GM21529 (cell line): Measurements from ENCODE around the gene PAX5.

ENCODE experiments used
- ATAC-seq: cut with Tn5 transposase; IDR thresholded peaks from one replicate; pipeline ENCODE4 v1.9.1; 2021; ENCODE audit not compliant: unreplicated experiment

PAX5 gene

DNA sequence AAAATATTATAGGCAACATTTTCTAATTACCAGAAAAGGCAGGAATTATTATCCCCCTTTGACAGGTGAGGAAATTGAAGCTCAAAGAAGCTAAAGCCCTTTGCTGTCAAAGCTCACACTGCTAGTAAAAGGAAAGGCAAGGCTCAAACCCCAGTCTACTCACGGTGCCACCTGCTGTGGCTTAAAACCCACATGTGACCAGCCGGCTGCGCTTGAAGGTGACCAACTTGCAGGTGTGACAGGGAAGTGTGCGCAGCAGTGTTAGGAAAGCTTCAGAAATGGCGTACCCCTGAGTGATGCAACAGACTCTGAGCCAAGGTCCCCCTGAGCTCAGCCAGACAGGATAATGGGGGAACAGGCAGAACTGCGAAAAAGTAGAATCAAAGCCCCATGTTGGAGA, 45.2 kb downstream of the PAX5 start:
- no peak for ATAC-seq

DNA sequence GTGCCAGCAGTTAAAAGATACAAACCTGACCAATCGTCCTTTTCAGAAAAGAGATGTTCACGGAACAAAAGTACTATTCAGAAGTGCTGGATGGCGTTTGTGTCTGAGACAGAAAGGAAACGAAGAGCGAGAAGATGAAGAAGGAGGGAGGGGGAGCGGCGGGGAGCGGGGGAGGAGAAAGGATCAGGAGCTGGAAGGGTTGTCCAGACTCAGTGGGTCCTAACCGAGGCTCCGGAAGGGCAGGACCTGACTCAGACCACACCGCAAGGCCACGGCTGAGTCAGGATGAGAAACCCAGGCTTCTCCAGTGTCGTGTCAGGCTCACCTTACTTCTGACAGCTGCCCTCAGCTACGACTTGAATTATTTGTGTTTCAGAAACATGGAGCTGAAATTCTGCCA, 46.2 kb downstream of the PAX5 start:
- no peak for ATAC-seq

DNA sequence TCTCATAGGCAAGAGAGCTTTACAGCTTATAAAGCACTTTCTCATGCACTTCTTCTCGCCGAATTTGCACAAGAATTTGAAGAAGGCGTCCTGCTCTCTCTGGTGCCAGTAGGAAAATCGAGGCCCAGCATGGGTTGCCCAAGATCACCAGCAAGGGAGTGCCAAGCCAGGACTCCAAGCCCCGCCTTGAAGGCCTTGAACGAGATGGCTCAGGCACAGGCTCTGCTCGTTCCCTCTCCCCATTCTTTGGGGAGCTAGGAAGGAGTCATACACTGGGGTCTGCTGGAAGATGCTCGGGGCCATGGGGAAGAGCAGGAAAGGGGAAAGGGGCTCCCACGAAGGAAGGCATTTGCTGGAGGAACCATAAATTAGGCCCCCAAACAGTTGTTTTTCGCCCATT, 46.7 kb downstream of the PAX5 start:
- ATAC-seq = no peak

DNA sequence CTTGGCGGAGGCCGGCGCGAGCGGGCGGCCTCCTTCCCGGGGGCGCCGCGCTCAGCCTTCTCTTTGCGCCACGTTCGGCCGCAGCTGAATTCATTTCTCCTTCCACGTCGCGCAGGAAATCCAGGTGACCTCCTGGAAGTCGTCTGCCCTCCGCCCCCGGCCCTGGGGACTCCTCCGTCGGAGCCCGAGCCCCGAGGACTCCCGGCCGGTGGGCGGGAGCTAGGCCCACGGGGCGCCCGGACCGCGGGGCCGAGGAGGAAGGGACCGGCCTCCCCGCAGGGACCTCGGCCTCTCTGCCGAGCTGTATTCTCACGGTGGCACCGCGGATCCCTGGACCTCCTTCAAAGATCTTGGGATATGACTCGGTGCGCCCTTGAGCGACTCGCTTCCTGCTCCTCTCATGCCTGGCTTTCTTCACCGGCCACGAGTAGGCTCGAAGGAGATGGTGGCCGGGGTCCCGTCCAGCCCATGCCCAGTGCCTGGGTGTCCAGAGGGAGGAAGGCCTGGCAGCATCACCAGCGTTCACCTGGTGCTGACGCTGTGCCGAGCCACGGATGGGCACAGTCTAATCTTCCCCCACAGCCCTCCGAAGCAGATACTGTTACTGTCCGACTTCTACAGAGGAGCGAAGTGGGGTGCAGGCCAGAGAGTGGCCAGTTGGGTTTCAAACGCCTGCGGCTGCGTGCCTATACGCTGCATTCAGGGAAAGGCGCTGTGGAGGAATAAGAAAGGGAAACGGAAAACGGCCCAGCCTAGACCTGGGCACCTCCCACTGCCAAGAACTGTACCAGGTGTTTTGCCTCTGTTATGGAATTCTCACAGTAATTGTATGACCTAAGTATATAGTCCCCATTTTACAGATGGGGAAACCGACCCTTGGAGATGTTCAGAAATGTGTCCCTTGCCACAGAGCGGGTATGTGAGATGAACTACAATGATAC, 47.3 kb downstream of the PAX5 start:
- ATAC-seq = no peak

DNA sequence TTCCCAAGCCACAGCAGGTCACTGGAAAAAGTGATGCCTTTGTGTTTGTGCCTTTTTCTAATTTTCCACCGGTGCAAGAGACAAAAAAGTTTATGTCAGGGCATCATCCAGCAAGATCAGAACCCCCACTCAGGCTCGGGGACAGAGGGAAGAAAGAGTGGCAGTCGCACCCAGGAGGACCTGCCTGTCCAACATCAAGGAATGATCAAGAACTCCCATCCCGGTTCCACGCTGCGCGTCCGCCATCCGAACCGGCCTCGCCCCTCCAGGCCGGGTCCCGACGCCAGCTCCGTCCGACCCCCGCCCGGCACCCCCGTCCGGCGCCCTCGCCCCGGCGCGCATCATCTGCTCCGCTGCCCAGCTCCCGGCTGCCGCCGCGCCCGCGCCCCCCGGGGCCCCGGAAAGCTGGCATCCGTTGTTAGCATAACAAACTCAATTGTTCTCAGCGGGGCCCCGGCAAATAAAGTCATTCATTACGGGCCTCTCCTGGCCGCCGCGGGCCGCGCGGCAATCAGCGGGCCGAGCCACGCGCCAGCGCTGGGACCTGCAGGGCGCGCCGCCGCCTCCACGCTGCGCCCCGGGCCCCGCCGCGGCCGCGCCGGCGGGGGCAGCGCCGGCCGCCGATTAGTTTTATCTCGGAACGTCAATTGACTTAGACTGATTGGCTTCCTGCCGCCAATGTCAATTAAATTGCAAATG, 48.1 kb downstream of the PAX5 start:
- ATAC-seq = no peak

DNA sequence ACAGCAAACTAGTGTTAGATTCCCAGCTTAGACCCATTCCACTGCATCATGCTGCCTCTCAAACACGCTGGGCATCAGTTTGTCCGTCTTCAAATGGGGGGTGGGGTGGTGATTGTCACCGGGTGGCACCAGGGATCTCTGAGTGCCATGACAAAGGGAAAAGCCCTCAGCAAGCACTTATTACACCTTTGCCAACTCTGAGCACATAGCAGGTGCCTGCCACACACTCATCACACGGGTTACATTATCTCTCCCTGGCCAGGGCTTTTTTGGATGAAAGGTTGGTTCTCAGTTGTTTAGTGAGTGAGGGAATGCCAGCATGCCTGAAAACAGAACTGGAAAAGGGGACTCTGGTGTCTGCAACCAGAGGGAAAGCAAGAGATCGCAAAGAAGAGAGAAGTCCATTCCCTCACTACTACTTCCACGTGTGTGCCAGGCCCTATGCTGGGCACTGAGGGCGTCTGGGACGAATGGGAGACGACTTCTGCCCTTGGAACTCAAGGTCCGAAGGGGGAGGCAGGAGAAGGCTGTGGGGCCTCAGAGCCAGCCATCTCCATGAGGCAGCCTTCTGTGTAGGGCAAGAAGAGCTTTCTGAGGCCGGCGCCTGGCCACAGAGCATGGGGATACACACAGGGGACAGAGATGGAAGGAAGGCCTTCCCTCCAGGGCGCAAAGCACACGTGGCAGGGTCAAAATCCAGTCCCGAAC, 48.9 kb downstream of the PAX5 start:
- ATAC-seq = no peak

DNA sequence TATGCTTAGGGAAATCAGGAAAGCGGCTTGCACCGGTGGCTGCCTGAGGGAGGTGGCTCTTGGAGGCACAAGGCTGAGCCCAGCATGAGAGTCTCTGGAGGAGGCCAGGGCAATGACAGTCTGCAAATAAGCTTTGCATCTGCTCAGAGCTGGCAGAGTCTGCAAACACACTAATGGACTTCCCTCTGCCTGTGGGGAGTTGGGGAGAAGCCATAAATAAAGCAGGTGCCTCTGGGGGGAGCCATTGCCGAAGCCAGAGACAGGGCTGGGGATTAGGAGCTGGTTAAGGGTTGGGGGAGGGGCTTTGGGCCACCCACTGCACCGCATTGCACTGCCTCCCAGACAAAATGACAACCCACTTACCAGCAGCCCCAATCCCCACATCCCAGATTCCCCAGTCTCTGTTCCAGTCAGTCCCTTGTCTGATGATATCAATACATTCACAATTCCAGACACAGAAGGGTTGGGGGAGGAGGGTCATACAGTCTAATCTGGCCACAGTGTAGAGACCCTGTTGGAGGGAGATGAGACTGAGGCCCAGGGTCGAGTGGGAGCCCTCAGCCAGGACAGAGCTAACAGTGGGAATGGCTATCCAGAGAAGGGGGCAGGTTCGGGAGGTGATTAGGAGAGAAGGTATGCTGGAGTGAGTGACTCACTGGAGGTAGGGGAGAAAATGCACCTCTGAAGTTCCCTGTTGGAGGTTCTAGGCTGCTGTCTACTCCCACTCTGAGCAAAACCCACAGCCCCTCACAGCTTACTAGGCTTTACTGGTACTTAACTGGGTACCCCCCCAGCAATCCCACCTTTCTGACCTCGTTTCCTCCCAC, 53.7 kb downstream of the PAX5 start:
- ATAC-seq = no peak

DNA sequence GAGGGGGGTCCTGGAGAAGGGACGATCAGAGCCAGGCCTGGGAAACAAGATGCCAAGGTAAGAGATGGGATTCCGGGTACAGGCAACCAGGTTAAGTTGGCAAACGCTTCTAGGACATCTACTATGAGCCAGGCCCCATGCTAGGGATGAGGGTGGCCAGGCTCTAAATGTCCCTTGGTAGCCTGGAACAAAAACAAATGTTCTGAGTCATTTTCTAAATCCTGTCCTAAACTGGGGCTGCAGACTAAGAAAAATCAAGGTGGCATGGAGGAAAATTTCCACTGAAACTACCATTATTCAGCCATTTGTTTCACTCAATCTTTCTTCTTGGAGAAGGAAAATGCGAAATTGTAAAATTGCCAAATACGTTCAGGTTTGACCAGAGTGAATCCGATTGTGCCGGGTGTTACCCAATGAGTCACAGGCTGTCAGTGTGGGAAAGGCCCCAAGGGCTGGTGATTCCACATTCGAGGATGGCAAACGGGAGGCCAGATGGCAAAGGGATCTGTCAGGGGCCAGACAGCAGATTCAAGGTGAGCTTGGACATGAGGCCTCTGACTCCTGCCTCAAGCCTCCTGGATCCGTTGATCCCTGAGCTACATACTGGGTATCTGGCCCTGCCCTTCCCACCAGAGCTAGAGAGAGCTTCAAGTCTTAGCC, 57.6 kb downstream of the PAX5 start:
- no peak for ATAC-seq

DNA sequence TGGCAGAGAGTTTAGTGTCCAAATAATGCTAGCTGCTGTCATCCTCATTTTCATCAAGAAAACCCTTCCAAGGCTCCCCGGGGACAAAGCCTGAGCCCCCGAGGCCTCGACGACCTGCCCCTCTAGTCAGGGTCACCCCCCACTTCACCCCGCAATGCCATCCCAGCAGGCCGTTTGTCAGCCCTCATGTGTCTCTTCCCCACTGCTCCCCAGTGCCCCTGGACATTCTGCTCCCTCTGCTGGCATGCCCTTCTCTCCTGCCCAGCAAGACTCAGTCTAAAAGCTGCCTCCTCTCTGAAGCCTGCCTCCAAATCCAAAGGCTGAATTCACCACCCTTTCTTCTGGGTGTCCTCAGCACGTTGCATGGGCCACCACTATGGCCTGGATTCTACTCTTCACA, 59.3 kb downstream of the PAX5 start:
- no peak for ATAC-seq

DNA sequence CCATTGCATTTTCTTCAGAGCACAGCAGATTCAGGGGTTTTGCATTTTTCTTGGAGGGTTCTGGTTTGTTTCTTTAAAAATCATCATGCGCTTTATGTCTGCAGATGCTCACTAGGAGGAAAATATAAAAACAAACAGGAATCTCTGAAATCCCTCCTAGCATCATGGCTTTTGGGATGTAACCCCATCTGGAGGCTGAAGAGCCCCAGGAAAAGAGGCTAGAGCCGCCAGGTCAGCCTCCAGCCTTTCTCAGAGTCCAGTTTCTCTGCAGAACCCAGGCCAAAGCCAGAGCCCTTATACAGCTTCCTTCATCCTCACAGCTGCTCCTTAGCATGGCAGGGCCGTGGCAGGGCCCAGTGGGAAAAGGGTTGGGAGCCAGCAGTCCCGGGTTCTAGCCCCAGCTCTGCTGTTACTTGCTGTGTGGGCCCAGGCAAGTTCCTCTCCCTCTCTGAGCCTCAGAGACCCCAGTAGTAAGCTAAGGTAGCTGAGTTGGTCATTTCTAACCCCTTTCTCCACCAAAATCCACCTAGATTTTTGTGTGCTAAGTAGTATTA, 62.1 kb downstream of the PAX5 start:
- ATAC-seq = no peak

DNA sequence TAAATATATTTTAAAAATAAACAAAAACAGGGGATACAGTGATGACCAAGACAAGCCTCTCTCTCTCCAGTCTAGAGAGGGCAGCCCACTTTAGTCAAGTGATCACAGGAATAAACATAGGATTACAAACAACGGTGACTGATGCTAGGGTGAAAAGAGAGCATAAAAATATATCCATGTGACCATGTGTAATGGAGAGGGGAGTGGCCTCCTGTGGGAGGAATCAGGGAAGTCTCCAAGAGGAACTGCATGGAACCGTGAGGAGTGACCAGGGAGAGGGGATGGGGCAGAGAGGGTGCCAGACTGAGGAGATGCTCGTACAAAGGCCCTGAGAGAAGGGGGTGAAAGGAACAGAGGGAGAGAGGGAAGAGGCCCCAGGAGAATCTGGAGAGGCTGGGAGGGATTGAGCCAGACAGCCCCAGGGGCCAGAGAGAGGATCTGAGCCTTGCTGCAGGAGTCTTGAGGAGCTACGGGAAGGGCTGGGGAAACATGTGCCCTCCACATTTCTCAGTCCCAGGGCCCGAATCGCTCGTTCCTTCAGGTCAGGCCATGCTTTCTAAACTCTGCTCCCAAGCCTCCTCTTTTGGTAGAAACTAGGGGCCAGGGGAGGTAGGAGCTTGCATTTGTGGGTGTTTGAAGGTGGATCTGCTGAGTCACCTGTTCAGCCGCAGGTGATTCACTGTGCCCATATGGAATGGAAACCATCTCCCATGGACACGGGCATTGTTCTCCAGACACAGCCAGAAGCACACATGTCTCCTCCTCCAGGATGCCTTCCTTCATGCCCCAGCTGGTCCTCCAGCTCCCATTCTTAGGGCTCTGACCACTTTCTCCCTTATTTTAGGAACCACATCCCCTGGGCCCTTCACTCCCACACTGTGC, 63.8 kb downstream of the PAX5 start:
- ATAC-seq = no peak

DNA sequence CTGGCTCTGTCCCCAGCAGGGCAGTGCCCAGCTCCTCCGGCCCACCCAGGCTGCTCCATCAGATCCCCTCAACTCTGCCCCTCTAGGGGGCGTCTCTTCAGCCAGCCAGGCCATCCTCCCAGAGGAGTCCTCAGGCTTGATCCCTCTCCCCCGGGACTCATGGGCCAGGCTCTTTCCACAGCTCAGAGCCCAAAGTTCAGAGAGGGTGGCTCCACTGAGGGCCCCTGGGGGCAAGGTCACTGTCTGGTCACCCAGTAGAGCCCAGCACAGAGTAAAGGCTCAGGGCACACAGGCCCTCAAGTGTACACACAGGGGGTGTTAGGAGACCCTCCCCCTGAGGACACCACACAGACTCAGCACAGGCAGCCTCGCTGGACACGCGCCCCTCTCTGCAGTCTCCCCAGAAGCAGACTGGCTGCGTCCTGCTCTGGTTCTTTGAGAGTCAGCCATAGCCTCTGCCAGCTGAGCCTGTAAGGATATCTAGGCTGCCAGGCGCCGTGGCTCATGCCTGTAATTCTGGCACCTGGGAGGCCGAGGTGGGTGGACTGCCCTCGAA, 64.8 kb downstream of the PAX5 start:
- no peak for ATAC-seq

DNA sequence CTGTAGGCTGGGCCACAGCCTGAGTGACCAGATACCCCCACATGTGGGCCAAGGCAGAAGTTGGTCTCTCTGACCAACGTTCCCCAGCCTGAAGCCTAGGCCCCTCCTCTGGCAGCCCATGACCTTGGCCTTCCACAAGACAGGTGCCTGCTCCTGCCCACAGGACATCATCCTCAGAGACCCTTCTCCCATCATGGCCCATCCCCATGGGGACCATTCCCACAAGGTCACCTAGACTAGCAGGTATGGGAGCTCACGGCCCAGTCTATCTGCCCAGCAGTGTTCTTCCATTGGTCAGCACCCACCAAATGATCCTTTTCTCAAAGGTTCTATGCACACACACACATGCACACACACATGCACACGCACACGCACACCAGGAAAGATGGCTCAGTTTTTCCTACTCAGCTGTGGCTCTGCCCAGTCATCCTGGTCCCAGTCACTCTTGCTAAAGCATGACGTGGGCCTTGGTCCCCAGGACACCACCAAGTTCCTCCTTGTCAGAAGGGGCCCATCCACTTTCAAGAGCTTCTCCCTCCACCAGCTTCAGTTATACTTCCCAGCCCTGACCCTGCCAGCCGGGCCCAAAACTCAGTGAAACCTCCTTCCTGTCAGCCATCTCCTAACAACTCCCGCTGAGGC, 65.4 kb downstream of the PAX5 start:
- ATAC-seq = no peak

DNA sequence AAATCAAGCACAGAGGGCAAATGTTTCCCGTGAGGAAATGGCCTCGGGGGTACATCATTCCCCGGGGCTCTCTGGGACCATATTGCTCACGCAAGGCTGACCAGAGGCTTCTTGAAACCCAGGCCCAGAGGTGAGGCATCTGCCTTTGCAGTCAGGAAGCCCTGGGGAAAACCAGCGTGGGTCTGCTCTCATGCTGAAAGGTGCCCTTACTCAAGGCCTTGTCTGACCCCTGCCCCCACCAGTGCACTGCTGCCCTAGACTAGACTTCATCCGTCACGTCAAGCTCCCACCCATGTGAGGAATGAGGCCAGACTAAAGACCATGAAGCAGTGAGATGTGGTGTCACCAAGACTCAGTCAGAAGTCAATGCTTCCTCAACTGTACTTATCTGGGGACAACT, 66.1 kb downstream of the PAX5 start:
- ATAC-seq = no peak

DNA sequence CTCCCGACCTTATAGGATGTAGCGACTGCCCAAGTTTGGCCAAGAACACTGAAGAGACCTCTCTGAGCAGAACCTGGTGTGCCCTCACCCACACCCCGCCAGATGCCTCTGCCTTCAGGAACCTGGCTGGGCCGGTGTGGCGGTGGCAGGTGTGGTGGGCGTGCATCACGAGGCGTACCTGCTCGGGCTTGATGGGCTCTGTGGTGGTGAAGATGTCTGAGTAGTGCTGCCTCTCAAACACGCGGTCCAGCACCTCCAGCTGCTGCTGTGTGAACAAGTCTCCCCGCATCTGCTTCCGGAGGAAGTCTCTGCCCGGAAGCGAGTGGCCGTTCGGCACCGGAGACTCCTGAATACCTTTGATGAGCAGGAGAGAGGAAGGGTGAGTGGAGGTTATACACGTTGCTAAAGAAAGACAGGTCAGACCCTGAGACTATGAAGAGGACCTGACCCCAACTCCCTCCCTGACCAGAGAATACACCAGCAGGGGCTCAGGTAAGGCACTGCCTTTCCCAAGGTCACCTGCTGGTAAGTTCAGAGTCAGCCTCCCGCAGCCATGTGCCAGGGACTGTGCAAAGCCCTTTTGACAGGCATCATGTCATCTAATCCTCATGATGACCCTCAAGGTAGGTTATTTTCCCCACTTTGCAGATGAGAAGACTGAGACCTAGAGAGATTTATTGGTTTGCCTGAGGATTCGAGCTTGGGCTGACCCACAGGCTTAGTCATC, 67.5 kb downstream of the PAX5 start:
- no peak for ATAC-seq

DNA sequence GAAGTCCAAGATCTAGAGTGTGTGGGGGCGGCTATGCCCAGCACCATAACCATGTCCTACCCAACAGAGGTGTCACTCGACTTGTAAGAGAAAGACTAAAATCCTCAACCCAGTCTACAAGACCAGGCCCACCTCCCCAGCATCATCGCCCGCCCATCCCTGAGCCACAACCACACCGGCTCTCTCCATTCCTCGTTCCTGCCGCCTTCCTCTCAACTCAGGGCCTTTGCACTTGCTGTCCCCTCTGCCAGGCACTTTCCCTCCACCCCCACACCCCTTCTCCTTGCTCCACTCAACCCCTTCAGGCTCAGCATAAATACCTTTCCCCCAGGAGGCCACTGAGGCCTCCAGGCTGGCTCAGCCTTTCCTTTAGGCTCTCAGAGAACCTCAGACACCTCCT, 69.3 kb downstream of the PAX5 start:
- no peak for ATAC-seq

DNA sequence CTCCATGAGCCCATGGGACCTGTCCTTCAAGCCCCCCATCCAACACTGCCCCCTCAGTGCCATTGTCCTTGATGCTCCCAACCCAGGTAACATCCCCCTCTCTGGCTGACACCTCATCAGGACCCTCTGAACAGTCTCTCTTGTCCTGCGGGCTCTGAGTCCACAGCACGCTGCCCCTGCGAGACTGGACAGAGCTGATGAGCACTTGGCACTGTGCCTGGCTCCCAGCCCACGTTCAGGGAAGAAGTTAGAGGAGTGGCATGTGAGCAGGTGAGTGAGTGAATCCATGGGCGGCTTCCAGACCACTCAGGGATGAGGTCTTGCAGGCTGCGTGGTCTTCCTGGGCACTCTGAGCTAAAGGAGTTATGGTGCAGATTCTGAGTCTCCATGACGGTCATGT, 70.7 kb downstream of the PAX5 start:
- ATAC-seq = no peak

DNA sequence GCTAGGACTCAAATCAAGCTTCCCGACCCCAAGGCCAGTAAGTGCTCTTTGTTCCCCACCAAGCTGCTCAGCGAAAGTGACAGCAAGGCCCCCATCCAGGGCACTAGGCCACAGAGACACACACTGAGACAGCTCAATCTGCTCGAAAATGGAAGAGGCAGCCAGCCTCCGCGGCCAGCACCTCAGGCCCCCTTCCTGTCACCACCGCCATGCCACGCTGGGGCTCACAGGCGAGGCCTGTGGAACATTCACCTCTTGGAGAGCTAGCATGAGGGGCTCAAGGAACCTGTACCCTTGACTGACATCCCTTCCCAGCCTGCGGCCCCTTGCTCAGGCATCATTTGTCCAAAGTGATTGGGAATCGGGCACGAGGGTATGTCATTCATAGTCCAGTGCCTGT, 71.4 kb downstream of the PAX5 start:
- ATAC-seq = no peak
